Vagina (tissue), 2 donors: ENCODE measurements around the gene PARP12. TPM values are rescaled to one million over a fixed set of nuclear protein-coding genes. Genes with fewer than 3 reads are reported as not detected.
"Not testable (repeated sequence)": the region's sequence is repeated elsewhere in the genome, so short reads cannot be mapped to it uniquely, and the experiment has no call there.

Experiments
- DNase-seq, 2 donors: peaks; one replicate each; pipeline ENCODE4 v3.0.0-alpha.2; 2017; ENCODE audit errors: extremely low spot score in 2 of 2
- H3K27ac ChIP-seq: fragments of 200-600 bp; sonication (generic); one replicate; pipeline ENCODE4 v1.5.1; 2019
- H3K27me3 ChIP-seq: fragments of 200-600 bp; sonication (generic); one replicate; pipeline ENCODE4 v1.5.1; 2019
- H3K36me3 ChIP-seq, 2 donors: fragments of 200-600 bp; sonication (generic); one replicate each; pipeline ENCODE4 v1.5.1; 2017 to 2019
- H3K4me1 ChIP-seq: fragments of 200-600 bp; sonication (generic); one replicate; pipeline ENCODE4 v1.5.1; 2019
- H3K4me3 ChIP-seq, 2 donors: fragments of 200-600 bp; sonication (generic); 1 replicate in 1 of 2; 2 replicates in 1 of 2; pipeline ENCODE4 v1.5.1; 2016 to 2019
- H3K9me3 ChIP-seq: fragments of 200-600 bp; sonication (generic); one replicate; pipeline ENCODE4 v1.5.1; 2019
- POLR2A ChIP-seq, 2 donors: fragments of 450-650 bp; IDR thresholded peaks; one replicate each; pipeline ENCODE4 v1.6.1; 2017; ENCODE audit warnings: antibody characterized with exemption in 2 of 2, mild to moderate bottlenecking in 2 of 2, moderate library complexity in 2 of 2
- POLR2AphosphoS5 ChIP-seq, 2 donors: sonication (generic); formaldehyde crosslinking; IDR thresholded peaks; one replicate each; pipeline ENCODE4 v1.9.0; 2017; ENCODE audit warnings: antibody characterized with exemption in 2 of 2, mild to moderate bottlenecking in 2 of 2, low read depth in 1 of 2; ENCODE audit not compliant: insufficient read depth in 1 of 2
- intact Hi-C: fragments of 100-400 bp; cut with DNase I; formaldehyde crosslinking; loops from one replicate; pipeline ENCODE4 v1.15.1; 2023
- total RNA-seq: library from RNA; depleted of rRNA; stranded (reverse); fragments of >200 nt; gene quantifications from one replicate; pipeline ENCODE4 v1.2.3, GENCODE V29; 2016
- TF ChIP-seq, protein P1 (sequence below), 3 experiments: fragments of 450-650 bp in 2 of 3; fragments of 200-600 bp in 1 of 3; sonication (generic) in 1 of 3; IDR thresholded peaks; one replicate each; pipeline ENCODE4 v1.5.1; 2017 to 2019; ENCODE audit warnings: antibody characterized with exemption in 3 of 3, mild to moderate bottlenecking in 2 of 3, moderate library complexity in 2 of 3

Gene PARP12, protein sequence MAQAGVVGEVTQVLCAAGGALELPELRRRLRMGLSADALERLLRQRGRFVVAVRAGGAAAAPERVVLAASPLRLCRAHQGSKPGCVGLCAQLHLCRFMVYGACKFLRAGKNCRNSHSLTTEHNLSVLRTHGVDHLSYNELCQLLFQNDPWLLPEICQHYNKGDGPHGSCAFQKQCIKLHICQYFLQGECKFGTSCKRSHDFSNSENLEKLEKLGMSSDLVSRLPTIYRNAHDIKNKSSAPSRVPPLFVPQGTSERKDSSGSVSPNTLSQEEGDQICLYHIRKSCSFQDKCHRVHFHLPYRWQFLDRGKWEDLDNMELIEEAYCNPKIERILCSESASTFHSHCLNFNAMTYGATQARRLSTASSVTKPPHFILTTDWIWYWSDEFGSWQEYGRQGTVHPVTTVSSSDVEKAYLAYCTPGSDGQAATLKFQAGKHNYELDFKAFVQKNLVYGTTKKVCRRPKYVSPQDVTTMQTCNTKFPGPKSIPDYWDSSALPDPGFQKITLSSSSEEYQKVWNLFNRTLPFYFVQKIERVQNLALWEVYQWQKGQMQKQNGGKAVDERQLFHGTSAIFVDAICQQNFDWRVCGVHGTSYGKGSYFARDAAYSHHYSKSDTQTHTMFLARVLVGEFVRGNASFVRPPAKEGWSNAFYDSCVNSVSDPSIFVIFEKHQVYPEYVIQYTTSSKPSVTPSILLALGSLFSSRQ
- total RNA-seq, result 42.2 TPM

DNA sequence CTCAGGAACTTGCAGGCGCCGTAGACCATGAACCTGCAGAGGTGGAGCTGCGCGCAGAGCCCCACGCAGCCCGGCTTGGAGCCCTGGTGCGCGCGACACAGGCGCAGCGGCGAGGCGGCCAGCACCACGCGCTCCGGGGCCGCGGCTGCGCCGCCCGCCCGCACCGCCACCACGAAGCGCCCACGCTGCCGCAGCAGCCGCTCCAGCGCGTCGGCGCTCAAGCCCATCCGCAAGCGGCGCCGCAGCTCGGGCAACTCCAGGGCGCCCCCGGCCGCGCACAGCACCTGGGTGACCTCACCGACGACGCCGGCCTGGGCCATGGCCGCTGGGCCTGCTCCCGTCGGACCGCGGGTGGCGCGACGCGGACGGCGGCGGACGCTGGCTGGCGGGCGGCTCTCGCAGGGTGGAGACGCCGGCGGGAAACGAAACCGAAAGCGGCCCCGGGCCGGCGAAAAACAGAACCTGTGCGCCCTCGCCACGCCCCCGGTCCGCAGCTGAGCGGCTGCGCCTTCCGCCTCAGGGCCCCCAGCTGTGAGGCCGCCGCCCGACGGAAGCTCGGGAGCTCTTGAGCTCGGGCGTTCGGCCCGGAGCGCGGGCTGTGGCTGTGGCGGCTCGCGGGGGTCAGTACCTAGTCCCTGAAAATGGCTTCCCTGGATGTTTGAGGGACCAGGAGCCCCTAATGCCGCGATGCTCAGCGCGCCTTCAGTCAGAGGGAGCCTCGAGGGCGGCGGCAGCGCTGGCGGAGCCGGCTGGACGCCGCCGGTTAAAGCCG lies at the start of gene PARP12:
PARP12 (minus strand) TSS at position 424 of the 772 bp plus-strand sequence; CDS start at position 320, 104 bp downstream.
- H3K9me3 ChIP-seq, result no peaks in the 10 kb centered on the region
- H3K4me1 ChIP-seq, result peaks cover 31% of the 10 kb centered on the region
- DNase-seq, result no peak
- peak within 1 kb of the TSS; percentile 85 to 93 for H3K4me3 ChIP-seq
- H3K27ac ChIP-seq, result peak within 1 kb of the TSS; percentile 95
- peak in 1 of 2 donors; percentile 29 for TF ChIP-seq POLR2A (IDR thresholded peaks at IDR 0.05)
- TF ChIP-seq, protein P1, sequence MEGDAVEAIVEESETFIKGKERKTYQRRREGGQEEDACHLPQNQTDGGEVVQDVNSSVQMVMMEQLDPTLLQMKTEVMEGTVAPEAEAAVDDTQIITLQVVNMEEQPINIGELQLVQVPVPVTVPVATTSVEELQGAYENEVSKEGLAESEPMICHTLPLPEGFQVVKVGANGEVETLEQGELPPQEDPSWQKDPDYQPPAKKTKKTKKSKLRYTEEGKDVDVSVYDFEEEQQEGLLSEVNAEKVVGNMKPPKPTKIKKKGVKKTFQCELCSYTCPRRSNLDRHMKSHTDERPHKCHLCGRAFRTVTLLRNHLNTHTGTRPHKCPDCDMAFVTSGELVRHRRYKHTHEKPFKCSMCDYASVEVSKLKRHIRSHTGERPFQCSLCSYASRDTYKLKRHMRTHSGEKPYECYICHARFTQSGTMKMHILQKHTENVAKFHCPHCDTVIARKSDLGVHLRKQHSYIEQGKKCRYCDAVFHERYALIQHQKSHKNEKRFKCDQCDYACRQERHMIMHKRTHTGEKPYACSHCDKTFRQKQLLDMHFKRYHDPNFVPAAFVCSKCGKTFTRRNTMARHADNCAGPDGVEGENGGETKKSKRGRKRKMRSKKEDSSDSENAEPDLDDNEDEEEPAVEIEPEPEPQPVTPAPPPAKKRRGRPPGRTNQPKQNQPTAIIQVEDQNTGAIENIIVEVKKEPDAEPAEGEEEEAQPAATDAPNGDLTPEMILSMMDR (IDR thresholded peaks at IDR 0.05), result no peak
- TF ChIP-seq POLR2AphosphoS5 (IDR thresholded peaks at IDR 0.05; ENCODE audit: insufficient read depth in 1 of 2, low read depth in 1 of 2), result peak in 1 of 2 donors; percentile 71
- H3K27me3 ChIP-seq, result no peaks in the 10 kb centered on the region
- H3K36me3 ChIP-seq, result no peaks in the 10 kb centered on the region
- intact Hi-C loops, result no loop called here

DNA sequence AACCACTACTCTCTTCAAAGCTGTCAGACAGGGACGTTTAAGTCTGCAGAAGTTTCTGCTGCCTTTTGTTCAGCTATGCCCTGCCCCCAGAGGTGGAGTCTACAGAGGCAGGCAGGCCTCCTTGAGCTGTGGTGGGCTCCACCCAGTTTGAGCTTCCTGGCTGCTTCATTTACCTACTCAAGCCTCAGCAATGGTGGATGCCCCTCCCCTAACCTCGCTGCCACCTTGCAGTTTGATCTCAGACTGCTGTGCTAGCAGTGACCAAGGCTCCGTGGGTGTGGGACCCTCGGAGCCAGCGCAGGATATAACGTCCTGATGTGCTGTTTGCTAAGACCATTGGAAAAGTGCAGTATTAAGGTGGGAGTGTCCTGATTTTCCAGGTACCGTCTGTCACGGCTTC lies 46.0 kb upstream of the PARP12 start:
- H3K9me3 ChIP-seq, H3K4me3 ChIP-seq, H3K4me1 ChIP-seq, intact Hi-C loops, DNase-seq, H3K27ac ChIP-seq, H3K27me3 ChIP-seq: not testable (repeated sequence)
- H3K36me3 ChIP-seq, result peaks cover 0 to 26% of the 10 kb centered on the region in 2 donors

DNA sequence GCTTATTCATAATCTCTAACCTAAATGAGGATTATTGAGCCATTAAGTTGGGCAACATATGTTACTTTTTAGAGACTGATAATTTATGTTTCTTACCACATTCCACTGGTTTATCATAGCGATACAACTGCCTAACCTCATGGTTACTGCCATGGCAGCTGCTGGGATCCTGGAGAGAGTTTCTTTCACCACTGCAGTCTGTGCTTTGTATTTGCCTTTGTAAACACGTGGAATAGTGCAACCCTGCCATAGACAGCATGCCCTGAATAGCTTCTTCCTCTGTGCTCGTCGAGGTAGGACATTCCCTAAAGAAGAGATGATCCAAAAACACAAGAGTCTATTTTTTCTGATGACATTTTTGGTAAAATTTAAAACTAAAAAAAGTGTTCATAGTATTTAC lies 33.7 kb upstream of the PARP12 start:
- peaks cover 0 to 86% of the 10 kb centered on the region in 2 donors for H3K36me3 ChIP-seq
- H3K27me3 ChIP-seq, result no peaks in the 10 kb centered on the region
- TF ChIP-seq POLR2AphosphoS5 (IDR thresholded peaks at IDR 0.05; ENCODE audit: insufficient read depth in 1 of 2, low read depth in 1 of 2) (no peak), POLR2A (IDR thresholded peaks at IDR 0.05) (no peak)
- TF ChIP-seq, protein P1 (IDR thresholded peaks at IDR 0.05), result no peak
- no peak for DNase-seq
- no peak overlapping the region for H3K4me3 ChIP-seq
- no peaks in the 10 kb centered on the region for H3K4me1 ChIP-seq
- intact Hi-C loops, result no loop called here
- H3K9me3 ChIP-seq, result no peaks in the 10 kb centered on the region
- no peak overlapping the region for H3K27ac ChIP-seq

DNA sequence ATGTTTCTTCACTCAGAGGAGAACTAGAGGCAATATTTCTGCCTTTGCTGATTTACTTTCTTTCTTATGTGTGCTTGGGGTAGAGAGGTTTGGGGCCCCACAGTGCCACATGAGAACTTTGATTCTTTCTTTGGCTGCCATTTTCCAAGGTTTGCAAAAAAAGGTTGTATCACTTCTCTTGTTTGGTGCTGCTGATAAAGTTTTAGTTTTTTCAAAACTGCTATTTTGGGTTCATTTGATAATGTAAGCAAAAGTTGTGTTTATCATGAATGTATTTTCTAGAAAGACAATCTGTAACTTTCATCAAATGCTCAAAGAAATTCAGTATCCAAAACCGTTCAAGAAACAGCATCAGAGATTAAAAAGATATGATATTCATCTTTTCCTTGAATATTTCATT lies 30.6 kb upstream of the PARP12 start:
- peaks cover 0 to 78% of the 10 kb centered on the region in 2 donors for H3K36me3 ChIP-seq
- intact Hi-C loops, result no loop called here

DNA sequence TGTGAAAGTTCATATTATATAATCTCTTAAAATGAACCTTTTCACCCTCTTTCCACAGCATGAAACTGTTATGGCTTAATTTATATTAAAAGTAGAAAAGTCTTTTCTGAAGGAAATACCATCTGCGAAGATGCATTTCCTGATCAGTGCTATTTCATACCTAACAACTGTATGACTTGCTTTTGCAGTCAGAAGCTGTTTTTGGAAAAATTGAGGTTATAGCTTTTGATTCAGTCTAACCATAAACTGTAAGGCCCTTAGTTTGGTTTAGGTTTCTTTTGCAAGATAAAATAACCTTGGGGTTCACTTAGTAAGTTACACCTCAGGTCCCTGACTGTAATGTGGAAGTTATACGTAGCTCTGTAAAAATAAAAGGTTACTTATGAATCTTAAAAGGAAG lies 22.7 kb upstream of the PARP12 start:
- Histone ChIP-seq H3K4me1 (no peaks in the 10 kb centered on the region), H3K4me3 (no peak overlapping the region), H3K36me3 (peaks cover 0 to 7% of the 10 kb centered on the region in 2 donors), H3K27ac (no peak overlapping the region), H3K9me3 (no peaks in the 10 kb centered on the region), H3K27me3 (no peaks in the 10 kb centered on the region)
- DNase-seq, result no peak
- intact Hi-C loops, result no loop called here
- no peak for TF ChIP-seq POLR2AphosphoS5 (IDR thresholded peaks at IDR 0.05; ENCODE audit: insufficient read depth in 1 of 2, low read depth in 1 of 2)
- TF ChIP-seq POLR2A (IDR thresholded peaks at IDR 0.05), result no peak
- TF ChIP-seq, protein P1 (IDR thresholded peaks at IDR 0.05), result no peak

More for the DNA sequence above, 30.6 kb upstream of the PARP12 start:
- H3K27ac ChIP-seq, result no peak overlapping the region
- H3K27me3 ChIP-seq, result no peaks in the 10 kb centered on the region
- H3K9me3 ChIP-seq, result no peaks in the 10 kb centered on the region
- no peak overlapping the region for H3K4me3 ChIP-seq
- no peak for DNase-seq
- TF ChIP-seq POLR2AphosphoS5 (IDR thresholded peaks at IDR 0.05; ENCODE audit: insufficient read depth in 1 of 2, low read depth in 1 of 2), result no peak
- TF ChIP-seq, protein P1 (IDR thresholded peaks at IDR 0.05), result no peak
- no peak for TF ChIP-seq POLR2A (IDR thresholded peaks at IDR 0.05)
- no peaks in the 10 kb centered on the region for H3K4me1 ChIP-seq
